T-cell (primary cell): ENCODE measurements around the gene MBP. TPM values are rescaled to one million over a fixed set of nuclear protein-coding genes. Genes with fewer than 3 reads are reported as not detected.

Experiments used
- ATAC-seq, 4 experiments: fragments of 200-7000 bp in 3 of 4; fragments of 150-1000 bp in 1 of 4; cut with Tn5 transposase; replicated peaks in 1 of 4; 1 replicate in 3 of 4; 2 replicates in 1 of 4; pipeline ENCODE4 v1.10.0; 2021; ENCODE audit warnings: moderate library complexity in 3 of 4, mild to moderate bottlenecking in 2 of 4, moderate number of reproducible peaks in 1 of 4
- CTCF ChIA-PET, 2 donors: fragments of 300-600 bp; sonication (Branson Sonifier 250); formaldehyde crosslinking; loops; one replicate each; lab custom pipeline; 2022; ENCODE audit warnings: antibody characterized with exemption in 2 of 2; lab: Charles Lee
- POLR2A ChIA-PET, 2 donors: fragments of 300-600 bp; sonication (Branson Sonifier 250); formaldehyde crosslinking; loops; one replicate each; lab custom pipeline; 2022; ENCODE audit warnings: antibody characterized with exemption in 2 of 2; lab: Charles Lee
- DNase-seq, 35 experiments: peaks; one replicate each; pipeline versions ENCODE4 v3.0.0 to v3.0.0-alpha.2; 2013 to 2023
- H3K27ac ChIP-seq: one replicate; pipeline ENCODE4 v1.5.1; 2013; ENCODE audit warnings: low read length
- H3K27me3 ChIP-seq, 2 experiments: replicated peaks in 1 of 2; 1 replicate in 1 of 2; 2 replicates in 1 of 2; pipeline versions ENCODE4 v1.6.1 to v1.7.0; 2013; ENCODE audit warnings: low read length in 1 of 2, mixed read lengths in 1 of 2; ENCODE audit not compliant: control insufficient read depth in 2 of 2, insufficient read depth in 2 of 2; ENCODE audit errors: extremely low read depth in 1 of 2
- H3K36me3 ChIP-seq, 2 donors: 1 replicate in 1 of 2; 2 replicates in 1 of 2; pipeline versions ENCODE4 v1.6.1 to v1.7.0; 2013; ENCODE audit warnings: low read length in 1 of 2; ENCODE audit not compliant: control insufficient read depth in 2 of 2, insufficient read depth in 1 of 2; ENCODE audit errors: extremely low read depth in 1 of 2
- H3K4me1 ChIP-seq, 2 experiments: 1 replicate in 1 of 2; 2 replicates in 1 of 2; pipeline versions ENCODE4 v1.6.1 to v1.7.0; 2013; ENCODE audit warnings: low read length in 2 of 2, mixed read lengths in 1 of 2; ENCODE audit not compliant: insufficient read depth in 2 of 2, control insufficient read depth in 1 of 2; ENCODE audit errors: extremely low read depth in 1 of 2
- H3K4me3 ChIP-seq, 2 donors: 1 replicate in 1 of 2; 2 replicates in 1 of 2; pipeline versions ENCODE4 v1.5.1 to v1.7.0; 2013; ENCODE audit warnings: mild to moderate bottlenecking in 2 of 2, low read length in 1 of 2, moderate library complexity in 1 of 2; ENCODE audit not compliant: control insufficient read depth in 1 of 2; ENCODE audit errors: extremely low read depth in 1 of 2
- H3K9me3 ChIP-seq: 2 replicates; pipeline ENCODE4 v1.7.0; 2013
- H3K27ac Mint-ChIP-seq, 2 donors: one replicate each; pipeline ENCODE4 v1.8.0; 2020 to 2021; ENCODE audit warnings: mild to moderate bottlenecking in 2 of 2, mixed read lengths in 2 of 2
- H3K27me3 Mint-ChIP-seq, 2 donors: one replicate each; pipeline ENCODE4 v1.8.0; 2021 to 2022; ENCODE audit warnings: mixed read lengths in 2 of 2
- H3K36me3 Mint-ChIP-seq: one replicate; pipeline ENCODE4 v1.8.0; 2021; ENCODE audit warnings: mixed read lengths
- H3K4me1 Mint-ChIP-seq, 3 donors: one replicate each; pipeline ENCODE4 v1.8.0; 2020 to 2022; ENCODE audit warnings: mixed read lengths in 3 of 3, mild to moderate bottlenecking in 1 of 3
- H3K4me3 Mint-ChIP-seq, 3 donors: one replicate each; pipeline ENCODE4 v1.8.0; 2020 to 2022; ENCODE audit warnings: mild to moderate bottlenecking in 3 of 3, mixed read lengths in 3 of 3, moderate library complexity in 3 of 3
- H3K9me3 Mint-ChIP-seq, 3 donors: one replicate each; pipeline ENCODE4 v1.8.0; 2020 to 2022; ENCODE audit warnings: mixed read lengths in 3 of 3
- WGBS: methylation state at CpG from one replicate; pipeline ENCODE4 v1.1.5; 2013; ENCODE audit warnings: missing lambda C conversion rate; ENCODE audit not compliant: insufficient coverage; 5-methylcytosine and 5-hydroxymethylcytosine counted together
- total RNA-seq, 35 experiments: library from RNA in 6 of 35; stranded (reverse) in 6 of 35; fragments of 120-200 nt in 1 of 35; gene quantifications; one replicate each; pipeline versions ENCODE4 v1.2.1 to v1.2.4 and lab custom pipeline; 2013 to 2026

Gene MBP
- total RNA-seq, 5 donors from 2014 or later (not counting 1 experiment from before 2014, with no cell fraction given) = 114 to 185 (median 152) TPM

DNA sequence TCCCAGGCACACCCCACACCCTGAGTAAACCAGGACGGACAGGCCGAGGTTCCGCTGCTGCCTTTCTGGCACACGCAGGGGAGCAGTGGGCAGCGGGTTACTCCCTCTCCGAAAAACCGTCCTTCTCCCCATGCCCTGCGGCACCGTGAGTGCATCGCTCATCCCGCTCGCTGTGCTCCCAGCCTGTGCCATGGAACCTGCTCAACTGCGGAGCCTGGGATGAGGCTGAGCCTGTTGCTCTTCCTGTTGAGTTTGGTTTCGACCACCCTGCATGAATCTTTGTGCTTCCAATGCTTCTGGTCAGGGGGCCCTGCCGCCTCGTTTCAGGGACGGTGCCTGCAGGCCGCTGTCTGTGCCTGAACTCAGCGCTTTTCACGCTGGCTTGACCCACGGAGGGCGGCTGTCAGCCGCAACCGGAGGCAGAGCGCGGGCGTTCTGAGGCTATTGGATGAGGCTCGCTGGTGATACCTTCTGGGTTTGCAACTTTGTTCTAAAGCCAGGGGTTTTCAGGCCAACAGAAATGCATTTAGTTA, 106.7 kb downstream of the MBP start:
- CTCF ChIA-PET = no interaction called here
- peaks cover 11 to 38% (median 29%) of the 10 kb centered on the region in 3 donors for H3K4me1 Mint-ChIP-seq

DNA sequence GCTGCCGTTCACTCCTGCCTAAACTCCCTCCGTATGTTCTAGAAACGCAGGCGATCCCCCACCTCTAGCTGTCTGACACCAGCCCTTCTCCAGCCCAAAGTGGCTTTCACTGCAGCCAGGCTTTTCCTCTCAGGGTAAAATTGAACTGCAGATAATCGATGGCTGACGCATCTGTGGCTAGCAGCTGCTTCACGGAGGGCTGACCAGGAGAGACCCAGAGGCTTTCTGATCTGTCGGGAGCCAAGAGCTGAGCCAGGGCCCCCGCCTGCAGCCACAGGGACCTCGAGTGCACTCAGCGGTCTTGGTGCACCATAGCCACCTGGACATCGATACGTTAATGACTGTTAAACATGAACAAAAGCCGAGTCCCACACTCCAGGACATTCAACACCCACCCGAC, 107.5 kb downstream of the MBP start:
- WGBS = 88% methylated on average over 11 of the region's 15 CpGs

More for the DNA sequence above, 106.7 kb downstream of the MBP start:
- H3K27me3 Mint-ChIP-seq = no peaks in the 10 kb centered on the region
- no peak overlapping the region for H3K27ac Mint-ChIP-seq
- peaks cover 48% of the 10 kb centered on the region for H3K36me3 Mint-ChIP-seq
- no peak overlapping the region for H3K4me3 ChIP-seq
- H3K36me3 ChIP-seq = peaks cover 14 to 53% of the 10 kb centered on the region in 2 donors
- H3K9me3 ChIP-seq = no peaks in the 10 kb centered on the region
- no peak overlapping the region for H3K4me3 Mint-ChIP-seq
- WGBS = 98% methylated on average over 25 of the region's 28 CpGs
- DNase-seq (no peak), ATAC-seq (no peak)
- H3K27me3 ChIP-seq = no peaks in the 10 kb centered on the region
- no peaks in the 10 kb centered on the region for H3K9me3 Mint-ChIP-seq
- peaks cover 0 to 16% of the 10 kb centered on the region in 2 experiments for H3K4me1 ChIP-seq
- POLR2A ChIA-PET = interaction anchor here in 1 of 2 donors (0.6 kb wide), 1 partner anchor 1035 kb away, joined by 3 read pairs; no protein-coding TSS in a partner anchor
- no peak overlapping the region for H3K27ac ChIP-seq

GRCh38 chr18:77024476-77024875, 108.1 kb downstream of the MBP start:
- ATAC-seq (no peak), DNase-seq (no peak)
- Histone ChIP-seq H3K36me3 (peaks cover 11 to 51% of the 10 kb centered on the region in 2 donors), H3K27ac (no peak overlapping the region), H3K9me3 (no peaks in the 10 kb centered on the region), H3K27me3 (no peaks in the 10 kb centered on the region), H3K4me1 (peaks cover 0 to 16% of the 10 kb centered on the region in 2 experiments), H3K4me3 (no peak overlapping the region)
- Mint-ChIP-seq H3K9me3 (no peaks in the 10 kb centered on the region), H3K36me3 (peaks cover 41% of the 10 kb centered on the region), H3K4me3 (no peak overlapping the region), H3K4me1 (peaks cover 11 to 34% (median 31%) of the 10 kb centered on the region in 3 donors), H3K27me3 (no peaks in the 10 kb centered on the region), H3K27ac (no peak overlapping the region)
- ChIA-PET POLR2A (no interaction called here), CTCF (no interaction called here)
- 99% methylated on average over 11 of the region's 14 CpGs for WGBS

More for the DNA sequence above, 107.5 kb downstream of the MBP start:
- ChIA-PET CTCF (interaction anchor here in 1 of 2 donors (0.7 kb wide), 1 partner anchor 147 kb away, joined by 3 read pairs; no protein-coding TSS in a partner anchor), POLR2A (interaction anchor here in 1 of 2 donors (0.6 kb wide), 1 partner anchor 1035 kb away, joined by 3 read pairs; no protein-coding TSS in a partner anchor)
- ATAC-seq = no peak
- no peaks in the 10 kb centered on the region for H3K27me3 ChIP-seq
- H3K4me1 Mint-ChIP-seq = peaks cover 8 to 35% (median 26%) of the 10 kb centered on the region in 3 donors
- H3K4me1 ChIP-seq = peaks cover 0 to 16% of the 10 kb centered on the region in 2 experiments
- H3K9me3 Mint-ChIP-seq = no peaks in the 10 kb centered on the region
- peaks cover 13 to 52% of the 10 kb centered on the region in 2 donors for H3K36me3 ChIP-seq
- H3K9me3 ChIP-seq = no peaks in the 10 kb centered on the region
- H3K4me3 Mint-ChIP-seq = no peak overlapping the region
- H3K4me3 ChIP-seq = no peak overlapping the region
- no peaks in the 10 kb centered on the region for H3K27me3 Mint-ChIP-seq
- no peak overlapping the region for H3K27ac ChIP-seq
- H3K27ac Mint-ChIP-seq = no peak overlapping the region
- no peak for DNase-seq
- peaks cover 43% of the 10 kb centered on the region for H3K36me3 Mint-ChIP-seq

DNA sequence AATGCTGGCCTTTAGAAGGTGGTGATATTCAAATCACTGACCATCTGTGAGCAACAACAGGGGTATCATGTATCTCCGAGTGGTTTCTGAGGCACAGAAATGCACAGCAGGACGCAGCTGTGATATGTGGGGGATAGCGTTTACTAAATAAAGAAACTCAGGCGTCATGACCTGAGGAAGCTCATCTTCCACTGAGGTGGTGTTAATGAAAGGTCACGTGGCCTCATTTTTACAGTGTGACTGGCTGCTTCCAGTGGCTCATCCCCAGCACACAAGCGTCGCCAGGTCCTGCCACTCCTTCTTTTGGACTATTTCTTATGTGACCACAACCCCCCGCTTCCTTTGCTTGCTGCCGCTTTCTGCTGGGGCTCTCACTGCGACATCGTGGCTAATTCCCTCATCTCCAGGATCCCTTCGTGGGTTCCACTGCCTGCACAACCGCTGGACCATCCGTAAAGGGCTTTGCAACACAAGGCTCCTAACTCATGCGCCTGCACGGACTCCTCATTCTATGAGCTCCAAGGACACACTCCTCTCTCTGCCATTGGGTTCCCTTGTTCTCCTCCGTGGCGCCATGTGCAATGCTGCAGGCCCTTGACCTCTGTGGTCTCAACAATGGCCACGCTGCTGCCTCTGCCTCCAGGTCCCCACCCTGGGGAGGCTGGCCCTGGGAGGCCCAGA, 109.3 kb downstream of the MBP start:
- H3K9me3 Mint-ChIP-seq = no peaks in the 10 kb centered on the region
- no peak overlapping the region for H3K27ac Mint-ChIP-seq
- no peak for DNase-seq
- H3K4me1 Mint-ChIP-seq = peaks cover 17 to 43% (median 37%) of the 10 kb centered on the region in 3 donors
- ChIA-PET CTCF (no interaction called here), POLR2A (no interaction called here)
- H3K4me3 ChIP-seq = no peak overlapping the region
- H3K36me3 ChIP-seq = peaks cover 12 to 55% of the 10 kb centered on the region in 2 donors
- H3K9me3 ChIP-seq = no peaks in the 10 kb centered on the region
- H3K27me3 ChIP-seq = no peaks in the 10 kb centered on the region
- 86% methylated on average over 18 of the region's 19 CpGs for WGBS
- peaks cover 50% of the 10 kb centered on the region for H3K36me3 Mint-ChIP-seq
- H3K27me3 Mint-ChIP-seq = no peaks in the 10 kb centered on the region
- H3K4me3 Mint-ChIP-seq = no peak overlapping the region
- H3K4me1 ChIP-seq = peaks cover 0 to 16% of the 10 kb centered on the region in 2 experiments
- ATAC-seq = no peak
- no peak overlapping the region for H3K27ac ChIP-seq

DNA sequence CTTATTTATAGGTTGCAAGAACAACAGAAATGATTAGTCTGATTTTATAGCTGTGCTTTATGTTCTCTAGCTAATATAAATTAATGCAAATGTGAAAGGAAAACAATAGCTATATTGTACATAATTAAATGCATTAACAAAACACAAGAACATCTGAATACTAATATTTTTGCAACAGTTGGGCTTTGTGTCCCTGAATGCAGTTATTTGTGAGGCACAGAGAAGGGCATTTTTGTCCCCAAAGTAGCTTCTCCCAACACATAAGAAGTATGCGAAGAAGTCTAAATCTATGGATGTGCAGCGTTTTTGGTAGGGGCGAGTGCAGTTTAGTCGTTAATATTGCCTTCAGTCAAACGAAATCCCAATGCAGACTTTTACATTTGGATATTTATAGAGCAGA, 110.0 kb downstream of the MBP start:
- H3K4me3 ChIP-seq = no peak overlapping the region
- Mint-ChIP-seq H3K36me3 (peaks cover 55% of the 10 kb centered on the region), H3K27ac (no peak overlapping the region), H3K4me1 (peaks cover 17 to 45% (median 37%) of the 10 kb centered on the region in 3 donors), H3K4me3 (no peak overlapping the region), H3K9me3 (no peaks in the 10 kb centered on the region), H3K27me3 (no peaks in the 10 kb centered on the region)
- POLR2A ChIA-PET = no interaction called here
- H3K27me3 ChIP-seq = no peaks in the 10 kb centered on the region
- DNase-seq (no peak), ATAC-seq (no peak)
- CTCF ChIA-PET = interaction anchor here in 1 of 2 donors (0.7 kb wide), 1 partner anchor 134 kb away, joined by 3 read pairs; no protein-coding TSS in a partner anchor
- no peaks in the 10 kb centered on the region for H3K9me3 ChIP-seq
- H3K4me1 ChIP-seq = peaks cover 0 to 16% of the 10 kb centered on the region in 2 experiments
- H3K36me3 ChIP-seq = peaks cover 12 to 57% of the 10 kb centered on the region in 2 donors
- no peak overlapping the region for H3K27ac ChIP-seq
- no CpG with 5 or more reads among the region's 5 CpGs for WGBS

DNA sequence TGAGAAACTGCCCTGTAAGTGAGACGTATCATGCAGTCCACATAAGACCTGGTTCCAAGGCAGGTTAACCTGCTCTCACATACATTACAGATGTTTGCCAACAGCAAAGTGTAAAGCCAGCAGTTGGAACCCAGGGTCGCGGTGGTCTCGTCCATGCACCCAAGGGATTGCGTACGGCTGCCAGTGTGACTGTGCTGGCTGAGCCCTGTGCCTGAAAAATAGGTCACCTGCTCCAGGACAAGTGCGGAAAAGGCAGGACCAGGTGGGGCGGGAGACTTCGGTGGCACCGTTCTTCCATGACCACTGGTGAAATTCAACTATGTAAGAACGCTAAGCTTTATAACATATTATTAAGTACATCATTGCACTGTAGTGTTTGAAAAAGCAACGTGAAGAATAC, 110.5 kb downstream of the MBP start:
- Histone ChIP-seq H3K4me3 (no peak overlapping the region), H3K27ac (no peak overlapping the region), H3K9me3 (no peaks in the 10 kb centered on the region), H3K4me1 (peaks cover 0 to 16% of the 10 kb centered on the region in 2 experiments), H3K36me3 (peaks cover 16 to 59% of the 10 kb centered on the region in 2 donors), H3K27me3 (no peaks in the 10 kb centered on the region)
- no peaks in the 10 kb centered on the region for H3K9me3 Mint-ChIP-seq
- POLR2A ChIA-PET = no interaction called here
- H3K27me3 Mint-ChIP-seq = no peaks in the 10 kb centered on the region
- DNase-seq (no peak), ATAC-seq (no peak)
- H3K4me1 Mint-ChIP-seq = peaks cover 17 to 42% (median 36%) of the 10 kb centered on the region in 3 donors
- CTCF ChIA-PET = interaction anchor here in 1 of 2 donors (0.7 kb wide), 1 partner anchor 133 kb away, joined by 3 read pairs; no protein-coding TSS in a partner anchor
- H3K36me3 Mint-ChIP-seq = peaks cover 57% of the 10 kb centered on the region
- 96% methylated on average over 6 of the region's 12 CpGs for WGBS
- H3K27ac Mint-ChIP-seq = peak overlapping the region in 1 of 2 donors; percentile 16
- no peak overlapping the region for H3K4me3 Mint-ChIP-seq
